GM12873 (cell line): ENCODE data around the gene CD300A.

Source experiments
- TF ChIP-seq, protein P1 (sequence below): IDR thresholded peaks from 2 replicates; pipeline ENCODE4 v1.5.1; 2012; ENCODE audit warnings: low read depth, mild to moderate bottlenecking, moderate library complexity, low read length, control low read depth; ENCODE audit not compliant: insufficient read depth; ENCODE audit errors: missing control alignments

CD300A gene

GRCh38 chr17:74466111-74466827, at the start of gene CD300A:
TSS of gene CD300A (plus strand) at chr17:74466634. CDS start at chr17:74466704, 70 bp downstream.
- TF ChIP-seq, protein P1, sequence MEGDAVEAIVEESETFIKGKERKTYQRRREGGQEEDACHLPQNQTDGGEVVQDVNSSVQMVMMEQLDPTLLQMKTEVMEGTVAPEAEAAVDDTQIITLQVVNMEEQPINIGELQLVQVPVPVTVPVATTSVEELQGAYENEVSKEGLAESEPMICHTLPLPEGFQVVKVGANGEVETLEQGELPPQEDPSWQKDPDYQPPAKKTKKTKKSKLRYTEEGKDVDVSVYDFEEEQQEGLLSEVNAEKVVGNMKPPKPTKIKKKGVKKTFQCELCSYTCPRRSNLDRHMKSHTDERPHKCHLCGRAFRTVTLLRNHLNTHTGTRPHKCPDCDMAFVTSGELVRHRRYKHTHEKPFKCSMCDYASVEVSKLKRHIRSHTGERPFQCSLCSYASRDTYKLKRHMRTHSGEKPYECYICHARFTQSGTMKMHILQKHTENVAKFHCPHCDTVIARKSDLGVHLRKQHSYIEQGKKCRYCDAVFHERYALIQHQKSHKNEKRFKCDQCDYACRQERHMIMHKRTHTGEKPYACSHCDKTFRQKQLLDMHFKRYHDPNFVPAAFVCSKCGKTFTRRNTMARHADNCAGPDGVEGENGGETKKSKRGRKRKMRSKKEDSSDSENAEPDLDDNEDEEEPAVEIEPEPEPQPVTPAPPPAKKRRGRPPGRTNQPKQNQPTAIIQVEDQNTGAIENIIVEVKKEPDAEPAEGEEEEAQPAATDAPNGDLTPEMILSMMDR = peak; percentile 6

DNA sequence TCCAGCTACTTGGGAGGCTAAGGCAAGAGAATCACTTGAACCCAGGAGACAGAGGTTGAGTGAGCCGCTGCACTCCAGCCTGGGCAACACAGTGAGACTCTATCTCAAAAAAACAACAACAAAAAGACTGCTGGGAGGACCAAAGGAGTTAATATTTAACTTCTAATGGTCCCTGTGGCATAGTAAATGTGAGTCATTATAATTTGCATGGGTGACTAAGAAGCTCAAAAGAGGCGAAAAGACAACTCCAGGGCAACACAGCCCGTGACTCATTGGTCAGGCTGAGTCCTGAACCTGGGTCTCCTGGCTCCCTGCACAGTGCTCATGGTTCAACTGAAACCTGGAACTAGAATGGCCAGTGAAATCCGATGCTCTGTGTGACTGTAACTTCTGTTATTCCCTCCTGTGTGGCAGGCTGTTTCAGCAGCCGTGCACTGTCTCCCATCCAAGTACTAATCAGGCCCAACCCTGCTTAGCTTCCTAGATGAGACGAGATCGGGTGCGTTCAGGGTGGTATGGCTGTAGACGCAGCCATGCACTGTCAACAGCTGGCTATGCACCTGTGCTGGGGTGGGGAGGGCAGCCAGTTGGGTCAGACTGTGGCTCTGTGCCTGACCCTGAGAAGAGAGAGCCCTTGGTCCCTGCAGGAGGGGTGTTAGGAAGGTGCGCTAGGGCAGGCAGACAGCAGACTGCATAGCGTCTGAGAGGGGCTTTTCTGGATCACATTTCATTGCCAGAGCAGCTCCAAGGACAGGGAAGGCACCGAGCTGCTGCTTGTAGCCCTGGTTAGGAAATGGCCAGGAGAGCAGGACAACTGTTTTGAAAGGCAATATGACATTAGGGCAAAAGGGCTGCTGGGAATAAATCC, 49.0 kb upstream of the CD300A start:
- TF ChIP-seq, protein P1 = no peak

GRCh38 chr17:74419928-74420411, 46.5 kb upstream of the CD300A start:
- TF ChIP-seq, protein P1 = no peak

GRCh38 chr17:74424117-74424516, 42.3 kb upstream of the CD300A start:
- TF ChIP-seq, protein P1 = no peak

DNA sequence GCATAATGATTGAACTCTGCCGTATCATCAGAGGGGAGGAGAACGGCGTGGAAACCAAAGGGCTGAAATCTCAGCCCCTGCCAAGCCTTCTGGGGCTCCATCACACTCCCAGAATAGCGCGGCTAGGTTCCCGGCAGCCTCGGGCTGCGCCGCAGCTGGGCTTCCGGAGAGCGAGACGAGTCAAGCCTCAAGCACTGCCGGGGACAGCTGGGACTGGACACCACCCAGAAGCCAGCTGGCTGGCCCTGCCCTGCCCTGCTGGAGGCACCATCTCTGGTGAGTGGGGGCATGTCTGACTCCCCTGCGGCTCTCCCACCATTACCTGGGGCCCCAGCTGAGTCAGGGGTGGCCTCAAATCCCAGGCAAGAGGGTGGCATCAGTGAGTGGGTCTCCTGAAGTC, 41.8 kb upstream of the CD300A start:
- TF ChIP-seq, protein P1 = no peak

- TF ChIP-seq, protein P1 = no peak
Measured at GRCh38 chr17:74426551-74427047, 39.8 kb upstream of the CD300A start.
